ENCODE results near the gene CNIH3.

DNA sequence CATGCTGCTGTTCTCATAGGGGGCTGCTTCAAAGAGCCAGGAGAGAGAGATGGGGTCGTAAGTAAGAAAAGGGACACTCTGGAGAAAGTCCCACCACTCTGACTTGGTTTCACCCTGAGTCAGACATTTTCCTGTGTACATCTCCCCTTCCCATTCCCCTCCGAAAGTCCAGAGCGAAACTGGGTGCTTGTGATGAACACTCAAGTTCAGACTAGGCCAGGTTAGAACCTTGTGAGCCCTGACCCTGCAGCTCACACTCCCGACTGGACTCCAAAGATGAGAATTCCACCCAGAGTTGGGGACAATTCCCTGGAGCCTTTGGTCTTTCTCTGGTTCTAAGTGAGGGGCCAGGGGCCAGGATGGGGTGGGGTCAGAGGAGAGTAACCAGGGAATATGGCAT lies 139.5 kb downstream of the CNIH3 start:
- TF ChIP-seq, protein P1, sequence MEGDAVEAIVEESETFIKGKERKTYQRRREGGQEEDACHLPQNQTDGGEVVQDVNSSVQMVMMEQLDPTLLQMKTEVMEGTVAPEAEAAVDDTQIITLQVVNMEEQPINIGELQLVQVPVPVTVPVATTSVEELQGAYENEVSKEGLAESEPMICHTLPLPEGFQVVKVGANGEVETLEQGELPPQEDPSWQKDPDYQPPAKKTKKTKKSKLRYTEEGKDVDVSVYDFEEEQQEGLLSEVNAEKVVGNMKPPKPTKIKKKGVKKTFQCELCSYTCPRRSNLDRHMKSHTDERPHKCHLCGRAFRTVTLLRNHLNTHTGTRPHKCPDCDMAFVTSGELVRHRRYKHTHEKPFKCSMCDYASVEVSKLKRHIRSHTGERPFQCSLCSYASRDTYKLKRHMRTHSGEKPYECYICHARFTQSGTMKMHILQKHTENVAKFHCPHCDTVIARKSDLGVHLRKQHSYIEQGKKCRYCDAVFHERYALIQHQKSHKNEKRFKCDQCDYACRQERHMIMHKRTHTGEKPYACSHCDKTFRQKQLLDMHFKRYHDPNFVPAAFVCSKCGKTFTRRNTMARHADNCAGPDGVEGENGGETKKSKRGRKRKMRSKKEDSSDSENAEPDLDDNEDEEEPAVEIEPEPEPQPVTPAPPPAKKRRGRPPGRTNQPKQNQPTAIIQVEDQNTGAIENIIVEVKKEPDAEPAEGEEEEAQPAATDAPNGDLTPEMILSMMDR (IDR thresholded peaks at IDR 0.05), result no peak
- no peak for TF ChIP-seq EZH2phosphoT487 (IDR thresholded peaks at IDR 0.05)
- TF ChIP-seq EZH2 (IDR thresholded peaks at IDR 0.05), result no peak
